GM06990 (cell line): ENCODE data around the gene NECTIN2.
"Not testable (repeated sequence)": the region's sequence is repeated elsewhere in the genome, so short reads cannot be mapped to it uniquely, and the experiment has no call there.

Experiments
- DNase-seq: peaks from one replicate; pipeline ENCODE4 v3.0.0-alpha.2; 2011; ENCODE audit not compliant: insufficient read length; ENCODE audit errors: extremely low read depth
- H3K27me3 ChIP-seq: replicated peaks from 2 replicates; pipeline ENCODE4 v1.6.0; 2011; ENCODE audit warnings: low read length; ENCODE audit not compliant: control insufficient read depth, insufficient read depth
- H3K36me3 ChIP-seq: 2 replicates; pipeline ENCODE4 v1.5.1; 2011; ENCODE audit warnings: low read length; ENCODE audit not compliant: control insufficient read depth, insufficient read depth
- H3K4me3 ChIP-seq: replicated peaks from 2 replicates; pipeline ENCODE4 v1.5.1; 2011; ENCODE audit warnings: low read depth, mild to moderate bottlenecking, control low read depth, low read length
- CTCF ChIP-seq: IDR thresholded peaks from 2 replicates; pipeline ENCODE4 v1.5.1; 2011; ENCODE audit warnings: low read length, control low read depth, mild to moderate bottlenecking, inconsistent platforms; ENCODE audit not compliant: insufficient read depth, poor library complexity, severe bottlenecking

NECTIN2 gene

GRCh38 chr19:44882063-44882462 lies 36.0 kb downstream of the NECTIN2 start:
- no peak for DNase-seq
- no peak for TF ChIP-seq CTCF
- H3K27me3 ChIP-seq = no peaks in the 10 kb centered on the region; the same call in 1 of the 2 replicates

GRCh38 chr19:44882619-44883397 lies 36.7 kb downstream of the NECTIN2 start:
- H3K36me3 ChIP-seq, DNase-seq: not testable (repeated sequence)

More at GRCh38 chr19:44882063-44882462, 36.0 kb downstream of the NECTIN2 start:
- Histone ChIP-seq H3K4me3 (no peak overlapping the region), H3K36me3 (no peaks in the 10 kb centered on the region)

GRCh38 chr19:44883922-44884321 lies 37.8 kb downstream of the NECTIN2 start:
- H3K36me3 ChIP-seq = no peaks in the 10 kb centered on the region
- no peak for TF ChIP-seq CTCF
- no peak for DNase-seq

More at GRCh38 chr19:44882619-44883397, 36.7 kb downstream of the NECTIN2 start:
- H3K27me3 ChIP-seq, H3K4me3 ChIP-seq: not testable (repeated sequence)

GRCh38 chr19:44884566-44884965 lies 38.5 kb downstream of the NECTIN2 start:
- TF ChIP-seq CTCF = no peak
- no peak overlapping the region for H3K4me3 ChIP-seq
- no peaks in the 10 kb centered on the region for H3K36me3 ChIP-seq
- no peaks in the 10 kb centered on the region; the same call in 1 of the 2 replicates for H3K27me3 ChIP-seq
- DNase-seq = no peak

More at GRCh38 chr19:44883922-44884321, 37.8 kb downstream of the NECTIN2 start:
- Histone ChIP-seq H3K4me3 (no peak overlapping the region), H3K27me3 (no peaks in the 10 kb centered on the region; the same call in 1 of the 2 replicates)

GRCh38 chr19:44886141-44886540 lies 40.0 kb downstream of the NECTIN2 start:
- no peaks in the 10 kb centered on the region for H3K36me3 ChIP-seq
- no peak for DNase-seq
- no peak for TF ChIP-seq CTCF
- no peaks in the 10 kb centered on the region for H3K27me3 ChIP-seq
- H3K4me3 ChIP-seq = no peak overlapping the region

GRCh38 chr19:44887648-44888047 lies 41.6 kb downstream of the NECTIN2 start:
- Histone ChIP-seq H3K27me3 (no peaks in the 10 kb centered on the region), H3K36me3 (peaks cover 2% of the 10 kb centered on the region), H3K4me3 (no peak overlapping the region)
- no peak for DNase-seq
- no peak for TF ChIP-seq CTCF

GRCh38 chr19:44888335-44888734 lies 42.2 kb downstream of the NECTIN2 start:
- DNase-seq, H3K4me3 ChIP-seq, H3K36me3 ChIP-seq, H3K27me3 ChIP-seq: not testable (repeated sequence)
